Activated naive CD8-positive, alpha-beta T cell treated with anti-CD3 and anti-CD28 coated beads for 36 hours (primary cell): ENCODE data around the gene HSD17B14. TPM values are rescaled to one million over a fixed set of nuclear protein-coding genes. Genes with fewer than 3 reads are reported as not detected.
"Not testable (repeated sequence)": the region's sequence is repeated elsewhere in the genome, so short reads cannot be mapped to it uniquely, and the experiment has no call there.

ENCODE experiments used
- DNase-seq: peaks from one replicate; pipeline ENCODE4 v3.0.0; 2021
- H3K27ac Mint-ChIP-seq: one replicate; pipeline ENCODE4 v1.8.0; 2022; ENCODE audit warnings: mild to moderate bottlenecking, moderate library complexity, mixed read lengths
- H3K27me3 Mint-ChIP-seq: one replicate; pipeline ENCODE4 v1.8.0; 2022; ENCODE audit warnings: mild to moderate bottlenecking, mixed read lengths
- H3K36me3 Mint-ChIP-seq: one replicate; pipeline ENCODE4 v1.8.0; 2021; ENCODE audit warnings: mild to moderate bottlenecking, mixed read lengths
- H3K4me1 Mint-ChIP-seq: one replicate; pipeline ENCODE4 v1.8.0; 2021; ENCODE audit warnings: mixed read lengths
- H3K4me3 Mint-ChIP-seq: one replicate; pipeline ENCODE4 v1.8.0; 2022; ENCODE audit warnings: mild to moderate bottlenecking, moderate library complexity, mixed read lengths
- H3K9me3 Mint-ChIP-seq: one replicate; pipeline ENCODE4 v1.8.0; 2022; ENCODE audit warnings: mixed read lengths
- total RNA-seq, 2 experiments: library from RNA; stranded (reverse); gene quantifications; one replicate each; pipeline ENCODE4 v1.2.3, GENCODE V29; 2021

The HSD17B14 gene
- total RNA-seq, 2 experiments from 2014 or later, result 0.35 to 0.66 TPM

GRCh38 chr19:48802623-48803022, 33.7 kb downstream of the HSD17B14 start:
- H3K27me3 Mint-ChIP-seq, result no peaks in the 10 kb centered on the region
- DNase-seq, result no peak
- peaks cover 4% of the 10 kb centered on the region for H3K36me3 Mint-ChIP-seq
- no peak overlapping the region for H3K4me3 Mint-ChIP-seq
- no peaks in the 10 kb centered on the region for H3K9me3 Mint-ChIP-seq
- H3K27ac Mint-ChIP-seq, result no peak overlapping the region
- H3K4me1 Mint-ChIP-seq, result no peaks in the 10 kb centered on the region

- Mint-ChIP-seq H3K4me3 (no peak overlapping the region), H3K4me1 (peaks cover 7% of the 10 kb centered on the region), H3K9me3 (no peaks in the 10 kb centered on the region), H3K27ac (no peak overlapping the region), H3K27me3 (no peaks in the 10 kb centered on the region), H3K36me3 (peaks cover under 1% of the 10 kb centered on the region)
- DNase-seq, result no peak
Measured at GRCh38 chr19:48799358-48800300, 36.7 kb downstream of the HSD17B14 start.

DNA sequence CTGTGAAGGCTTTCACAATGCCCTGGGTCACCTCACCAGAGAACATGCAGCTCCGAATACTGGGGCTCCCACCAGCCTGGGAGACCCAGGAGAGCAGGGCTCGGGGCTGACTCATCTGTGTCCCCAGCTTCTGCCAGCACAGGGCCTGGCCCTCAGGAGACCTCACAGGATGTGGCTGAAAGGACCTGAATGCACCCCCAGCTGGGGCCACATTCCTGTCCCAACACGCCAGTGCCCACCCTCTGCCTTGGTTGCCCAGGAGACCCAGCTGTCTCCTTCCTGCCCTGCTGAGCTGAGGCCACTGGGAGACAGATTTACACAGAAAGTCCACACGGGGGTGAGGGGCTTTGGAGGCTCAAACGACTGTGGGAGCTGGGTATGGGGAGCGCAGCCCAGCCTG, 37.4 kb downstream of the HSD17B14 start:
- Mint-ChIP-seq H3K27ac (no peak overlapping the region), H3K27me3 (no peaks in the 10 kb centered on the region), H3K36me3 (peaks cover 4% of the 10 kb centered on the region), H3K9me3 (no peaks in the 10 kb centered on the region), H3K4me3 (no peak overlapping the region), H3K4me1 (peaks cover 9% of the 10 kb centered on the region)
- DNase-seq, result no peak

DNA sequence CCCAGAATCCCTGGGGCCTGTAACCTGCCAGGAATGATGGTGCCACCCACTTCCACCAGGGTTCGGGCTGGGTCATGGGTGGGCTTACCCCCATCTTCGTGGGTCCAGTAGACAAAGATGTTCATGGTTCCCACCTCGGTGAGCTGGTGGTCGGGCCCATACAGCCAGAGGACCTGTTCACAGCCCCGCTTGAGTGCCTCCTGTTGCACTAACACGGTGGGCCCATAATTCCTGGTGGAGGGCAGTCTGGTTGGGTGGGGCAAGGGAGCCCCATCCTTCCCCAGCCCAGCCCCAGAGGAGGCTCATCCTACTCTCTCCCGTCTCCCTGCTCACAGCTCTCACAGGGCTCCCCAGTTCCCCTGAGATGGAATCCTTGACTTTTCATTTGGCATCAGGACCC, 39.2 kb downstream of the HSD17B14 start:
- no peak for DNase-seq
- Mint-ChIP-seq H3K4me3 (no peak overlapping the region), H3K27me3 (no peaks in the 10 kb centered on the region), H3K4me1 (peaks cover 9% of the 10 kb centered on the region), H3K36me3 (peaks cover 4% of the 10 kb centered on the region), H3K27ac (no peak overlapping the region), H3K9me3 (no peaks in the 10 kb centered on the region)

DNA sequence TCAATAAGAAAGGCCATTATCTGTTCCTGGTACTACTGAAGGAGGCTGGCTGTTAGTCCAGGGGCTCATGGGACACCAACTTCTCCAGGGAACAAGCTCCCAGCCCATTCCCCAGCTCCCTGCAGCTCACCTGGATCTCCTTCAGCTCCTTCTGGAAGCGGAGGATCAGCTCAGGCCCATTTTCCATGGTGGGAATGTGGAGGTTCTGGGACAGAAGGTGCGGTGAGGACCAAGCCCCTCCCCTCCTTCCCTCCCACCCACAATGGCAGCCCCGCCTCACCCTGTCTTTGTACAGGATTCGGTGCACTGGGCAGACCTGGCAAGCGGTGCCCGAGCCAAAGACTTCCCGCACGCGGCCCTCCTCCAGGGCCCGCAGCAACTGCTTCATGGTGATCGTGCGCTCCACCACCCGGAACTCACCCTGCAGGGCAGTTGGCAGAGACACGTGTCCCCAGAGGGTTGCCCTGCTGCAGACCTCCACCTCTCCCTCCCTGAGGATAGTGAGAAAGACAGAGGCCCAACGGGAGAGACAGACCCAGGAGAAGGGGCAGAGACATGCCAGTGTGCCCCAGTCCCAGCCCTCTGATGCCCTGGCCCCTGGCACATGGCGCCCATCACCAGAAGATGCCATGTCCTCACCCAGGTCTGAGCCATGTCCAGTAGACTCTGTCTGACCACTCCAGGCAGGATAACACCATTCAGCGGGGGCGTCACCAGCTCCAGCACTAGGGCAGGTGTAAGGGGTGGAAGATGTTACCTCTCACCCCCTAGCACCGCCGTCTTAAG, 39.8 kb downstream of the HSD17B14 start:
- Mint-ChIP-seq H3K4me1 (peaks cover 9% of the 10 kb centered on the region), H3K27ac (no peak overlapping the region), H3K27me3 (no peaks in the 10 kb centered on the region)

GRCh38 chr19:48795685-48796070, 40.6 kb downstream of the HSD17B14 start:
- H3K36me3 Mint-ChIP-seq, result peaks cover 4% of the 10 kb centered on the region
- H3K27ac Mint-ChIP-seq, result peak overlapping the region; percentile 80
- peaks cover 9% of the 10 kb centered on the region for H3K4me1 Mint-ChIP-seq
- H3K9me3 Mint-ChIP-seq, result no peaks in the 10 kb centered on the region
- no peak for DNase-seq
- H3K27me3 Mint-ChIP-seq, result no peaks in the 10 kb centered on the region
- peak overlapping the region; percentile 81 for H3K4me3 Mint-ChIP-seq

More for the DNA sequence above, 39.8 kb downstream of the HSD17B14 start:
- no peaks in the 10 kb centered on the region for H3K9me3 Mint-ChIP-seq
- peaks cover 4% of the 10 kb centered on the region for H3K36me3 Mint-ChIP-seq
- no peak for DNase-seq
- no peak overlapping the region for H3K4me3 Mint-ChIP-seq

DNA sequence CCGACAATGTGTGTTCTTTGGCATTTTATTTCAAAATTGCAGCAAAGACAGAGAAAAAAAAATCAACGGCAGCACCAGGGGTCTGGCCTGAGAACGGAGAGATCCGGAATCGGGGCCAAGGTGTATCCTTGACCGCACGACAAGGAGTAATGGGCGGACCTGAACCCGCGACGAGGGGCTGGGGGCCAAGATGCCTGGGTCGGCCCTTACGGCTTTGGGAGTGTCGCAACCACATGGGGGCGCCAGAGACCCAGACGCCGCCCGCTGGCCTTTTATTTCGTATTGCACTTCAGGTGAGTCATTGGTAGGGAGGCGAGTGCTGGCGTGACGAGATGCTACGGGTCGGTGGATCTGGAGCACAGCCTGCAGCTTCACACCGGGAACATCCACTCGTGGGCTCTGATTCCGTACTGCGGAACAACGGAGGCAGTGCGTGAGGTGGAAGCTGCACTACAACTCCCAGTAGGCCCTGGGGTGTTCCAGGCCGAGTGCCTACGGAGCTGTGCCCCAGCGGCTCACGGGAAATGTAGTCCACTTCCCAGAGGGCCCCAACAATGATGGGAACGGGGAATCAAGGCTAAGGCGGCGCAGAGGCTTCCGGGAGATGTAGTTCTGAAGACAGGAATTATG, 41.1 kb downstream of the HSD17B14 start:
- Mint-ChIP-seq H3K9me3 (no peaks in the 10 kb centered on the region), H3K4me3 (peak overlapping the region; percentile 81), H3K36me3 (peaks cover 4% of the 10 kb centered on the region), H3K27me3 (no peaks in the 10 kb centered on the region), H3K4me1 (peaks cover 9% of the 10 kb centered on the region), H3K27ac (peak overlapping the region; percentile 80)
- peak; percentile 81 for DNase-seq

GRCh38 chr19:48794291-48794690, 42.0 kb downstream of the HSD17B14 start:
- H3K4me3 Mint-ChIP-seq, result peak overlapping the region; percentile 81
- H3K9me3 Mint-ChIP-seq, result no peaks in the 10 kb centered on the region
- H3K36me3 Mint-ChIP-seq, result peaks cover 4% of the 10 kb centered on the region
- no peak for DNase-seq
- H3K27me3 Mint-ChIP-seq, result no peaks in the 10 kb centered on the region
- H3K4me1 Mint-ChIP-seq, result peaks cover 9% of the 10 kb centered on the region
- no peak overlapping the region for H3K27ac Mint-ChIP-seq

GRCh38 chr19:48793271-48793670, 43.0 kb downstream of the HSD17B14 start:
- H3K4me3 Mint-ChIP-seq, result no peak overlapping the region
- H3K4me1 Mint-ChIP-seq, result peaks cover 9% of the 10 kb centered on the region
- no peaks in the 10 kb centered on the region for H3K9me3 Mint-ChIP-seq
- DNase-seq, result no peak
- H3K27ac Mint-ChIP-seq, result no peak overlapping the region
- no peaks in the 10 kb centered on the region for H3K27me3 Mint-ChIP-seq
- H3K36me3 Mint-ChIP-seq, result peaks cover 4% of the 10 kb centered on the region

DNA sequence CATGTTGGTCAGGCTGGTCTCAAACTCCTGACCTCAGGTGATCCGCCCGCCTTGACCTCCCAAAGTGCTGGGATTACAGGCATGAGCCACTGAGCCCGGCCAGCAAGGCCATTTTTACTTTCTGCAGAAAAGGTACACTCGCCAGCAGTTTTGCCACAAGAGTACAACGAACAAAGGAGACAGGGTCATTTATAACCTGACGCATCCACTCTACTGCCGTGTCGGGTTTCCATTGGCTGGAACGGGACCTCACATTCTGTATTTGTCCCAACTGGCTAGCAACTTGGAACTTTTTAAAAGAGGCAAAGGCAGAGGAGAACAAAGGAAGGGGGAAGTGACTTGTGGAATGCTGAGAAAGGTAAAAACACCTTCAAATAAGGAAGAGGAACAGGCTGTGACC, 49.0 kb downstream of the HSD17B14 start:
- H3K4me3 Mint-ChIP-seq, H3K27me3 Mint-ChIP-seq, H3K36me3 Mint-ChIP-seq, H3K9me3 Mint-ChIP-seq, DNase-seq, H3K27ac Mint-ChIP-seq, H3K4me1 Mint-ChIP-seq: not testable (repeated sequence)

DNA sequence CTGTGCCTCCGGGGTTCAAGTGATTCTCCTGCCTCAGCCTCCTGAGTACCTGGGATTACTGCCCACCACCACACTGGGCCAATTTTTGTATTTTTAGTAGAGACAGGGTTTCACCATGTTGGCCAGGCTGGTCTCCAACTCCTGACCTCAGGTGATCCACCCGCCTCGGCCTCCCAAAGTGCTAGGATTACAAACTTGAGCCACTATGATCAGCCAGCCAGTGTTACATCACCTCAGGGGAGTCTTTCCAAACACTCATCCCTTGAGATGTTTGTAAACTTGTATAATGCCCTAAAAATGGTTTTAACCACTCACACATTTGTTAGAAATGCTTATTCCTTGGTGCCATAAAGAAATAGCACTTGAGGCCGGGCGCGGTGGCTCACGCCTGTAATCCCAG, 49.9 kb downstream of the HSD17B14 start:
- H3K4me1 Mint-ChIP-seq, H3K9me3 Mint-ChIP-seq, H3K4me3 Mint-ChIP-seq, H3K36me3 Mint-ChIP-seq, H3K27ac Mint-ChIP-seq, DNase-seq: not testable (repeated sequence)
- peaks cover 15% of the 10 kb centered on the region for H3K27me3 Mint-ChIP-seq

- Mint-ChIP-seq H3K9me3 (no peaks in the 10 kb centered on the region), H3K27ac (no peak overlapping the region), H3K27me3 (peaks cover 15% of the 10 kb centered on the region), H3K36me3 (no peaks in the 10 kb centered on the region), H3K4me3 (no peak overlapping the region), H3K4me1 (peaks cover 2% of the 10 kb centered on the region)
- DNase-seq, result no peak
Measured at GRCh38 chr19:48784527-48784926, 51.8 kb downstream of the HSD17B14 start.

GRCh38 chr19:48780631-48781391, 55.5 kb downstream of the HSD17B14 start:
- H3K27ac Mint-ChIP-seq, result no peak overlapping the region
- H3K4me1 Mint-ChIP-seq, result peaks cover 2% of the 10 kb centered on the region
- no peaks in the 10 kb centered on the region for H3K36me3 Mint-ChIP-seq
- DNase-seq, result no peak
- peaks cover 15% of the 10 kb centered on the region for H3K27me3 Mint-ChIP-seq
- no peaks in the 10 kb centered on the region for H3K9me3 Mint-ChIP-seq
- no peak overlapping the region for H3K4me3 Mint-ChIP-seq

DNA sequence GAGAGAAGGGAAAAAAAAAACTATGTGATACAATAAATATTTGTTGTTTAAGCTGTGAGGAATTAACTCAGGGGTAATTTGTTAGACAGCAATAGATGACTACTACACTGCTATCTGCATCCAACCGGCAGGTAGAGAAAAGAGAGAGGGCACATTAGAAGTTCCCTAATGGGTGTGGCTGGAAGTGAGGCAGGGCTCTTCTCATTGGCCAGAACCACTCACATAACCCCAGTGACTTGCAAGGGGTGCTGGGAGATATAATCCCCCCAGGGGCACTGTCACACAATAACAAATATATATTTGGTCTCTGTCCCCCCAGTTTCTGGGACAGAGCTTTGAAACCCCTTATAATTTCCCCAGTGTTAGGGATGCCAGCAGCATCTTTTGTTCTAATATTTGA, 56.7 kb downstream of the HSD17B14 start:
- peaks cover 15% of the 10 kb centered on the region for H3K27me3 Mint-ChIP-seq
- no peaks in the 10 kb centered on the region for H3K36me3 Mint-ChIP-seq
- no peak overlapping the region for H3K27ac Mint-ChIP-seq

More for the DNA sequence above, 56.7 kb downstream of the HSD17B14 start:
- no peak overlapping the region for H3K4me3 Mint-ChIP-seq
- H3K4me1 Mint-ChIP-seq, result peaks cover 2% of the 10 kb centered on the region
- DNase-seq, result no peak
- no peaks in the 10 kb centered on the region for H3K9me3 Mint-ChIP-seq
